Measurements from ENCODE around the gene OTOP3.

OTOP3 gene

GRCh38 chr17:74986206-74986576, 50.5 kb downstream of the OTOP3 start:
- no peak for DNase-seq (ENCODE audit: low read depth)

GRCh38 chr17:74987418-74987908, 51.8 kb downstream of the OTOP3 start, which contains the start of gene CDR2L:
Gene CDR2L, plus strand, starts transcription at chr17:74987632. Its CDS starts 412 bp downstream, at chr17:74988044.
- DNase-seq (ENCODE audit: low read depth) = peak; percentile 94

GRCh38 chr17:74987909-74988711, 52.4 kb downstream of the OTOP3 start:
- peak; percentile 80 for DNase-seq (ENCODE audit: low read depth)

- DNase-seq (ENCODE audit: low read depth) = no peak
These were observed 54.9 kb downstream of the OTOP3 start for GRCh38 chr17:74990581-74991105.

- DNase-seq (ENCODE audit: low read depth) = no peak
These were observed 56.5 kb downstream of the OTOP3 start for GRCh38 chr17:74992223-74992622.

- DNase-seq (ENCODE audit: low read depth) = peak; percentile 80
These were observed 58.7 kb downstream of the OTOP3 start for GRCh38 chr17:74994440-74994839.

- DNase-seq (ENCODE audit: low read depth) = no peak
These were observed 60.1 kb downstream of the OTOP3 start for GRCh38 chr17:74995847-74996246.

GRCh38 chr17:74998783-74999182, 63.1 kb downstream of the OTOP3 start:
- DNase-seq (ENCODE audit: low read depth) = no peak

- no peak for DNase-seq (ENCODE audit: low read depth)
These were observed 63.8 kb downstream of the OTOP3 start for GRCh38 chr17:74999523-74999922.
